ENCODE measurements around the gene CCL23.
"Not testable (repeated sequence)": the region's sequence is repeated elsewhere in the genome, so short reads cannot be mapped to it uniquely, and the experiment has no call there.

The CCL23 gene

GRCh38 chr17:36001862-36002603, 15.7 kb downstream of the CCL23 start:
- no peak for DNase-seq

GRCh38 chr17:36001110-36001771, 16.5 kb downstream of the CCL23 start, which contains the start of gene CCL15:
Gene CCL15, minus strand, starts transcription at chr17:36001553. Its CDS starts 61 bp downstream, at chr17:36001492.
- no peak for DNase-seq

GRCh38 chr17:36000732-36001109, 17.1 kb downstream of the CCL23 start:
- no peak for DNase-seq

GRCh38 chr17:35998756-35999155, 19.0 kb downstream of the CCL23 start:
- no peak for DNase-seq

- no peak for DNase-seq
Measured at GRCh38 chr17:35998018-35998545, 19.7 kb downstream of the CCL23 start.

GRCh38 chr17:35995346-35995745, 22.4 kb downstream of the CCL23 start:
- not testable (repeated sequence) for DNase-seq

GRCh38 chr17:35991075-35991474, 26.7 kb downstream of the CCL23 start:
- no peak for DNase-seq

- no peak for DNase-seq
Measured at GRCh38 chr17:35988164-35988563, 29.6 kb downstream of the CCL23 start.

GRCh38 chr17:35986643-35987042, 31.1 kb downstream of the CCL23 start, which contains the start of gene CCL14:
Gene CCL14, minus strand, starts transcription at chr17:35986729. Its CDS starts 80 bp downstream, at chr17:35986649.
- no peak for DNase-seq

- DNase-seq, result no peak
Measured at GRCh38 chr17:35984140-35984539, 33.6 kb downstream of the CCL23 start.

- no peak for DNase-seq
Measured at GRCh38 chr17:35982409-35983191, 35.2 kb downstream of the CCL23 start.

- DNase-seq, result no peak
Measured at GRCh38 chr17:35981908-35982330, 35.9 kb downstream of the CCL23 start.

GRCh38 chr17:35981246-35981645, 36.5 kb downstream of the CCL23 start, which contains the start of gene CCL16:
Gene CCL16, minus strand, starts transcription at chr17:35981497. Its CDS starts 77 bp downstream, at chr17:35981420.
- DNase-seq, result no peak

- no peak for DNase-seq
Measured at GRCh38 chr17:35978346-35978745, 39.4 kb downstream of the CCL23 start.

GRCh38 chr17:35977509-35977908, 40.3 kb downstream of the CCL23 start:
- DNase-seq, result no peak

- DNase-seq, result no peak
Measured at GRCh38 chr17:35973333-35974260, 44.2 kb downstream of the CCL23 start.

- no peak for DNase-seq
Measured at GRCh38 chr17:35972945-35973332, 44.8 kb downstream of the CCL23 start.

- DNase-seq, result no peak
Measured at GRCh38 chr17:35972535-35972934, 45.2 kb downstream of the CCL23 start.

- no peak for DNase-seq
Measured at GRCh38 chr17:35972066-35972465, 45.7 kb downstream of the CCL23 start.

GRCh38 chr17:35969558-35970380, 48.0 kb downstream of the CCL23 start:
- peak; percentile 61 for DNase-seq

GRCh38 chr17:35968520-35969054, 49.2 kb downstream of the CCL23 start:
- no peak for DNase-seq
